Pancreas (tissue), 10 donors: ENCODE results near the gene IL17C. TPM values are rescaled to one million over a fixed set of nuclear protein-coding genes. Genes with fewer than 3 reads are reported as not detected.

Experiments
- ATAC-seq, 4 donors: fragments of 200-7000 bp; cut with Tn5 transposase; one replicate each; pipeline versions ENCODE4 v1.8.0 to v1.9.1; 2020; ENCODE audit warnings: mild to moderate bottlenecking in 4 of 4, moderate library complexity in 4 of 4
- DNase-seq, 6 donors: peaks; one replicate each; pipeline ENCODE4 v3.0.0-alpha.2; 2020
- FAIRE-seq: peaks from 2 replicates; lab custom pipeline; 2012; peaks lifted over from hg19 to GRCh38; lab: Jason Lieb, UNC
- H3K27ac ChIP-seq, 4 donors: fragments of 200-600 bp; sonication (generic); 1 replicate in 3 of 4; 2 replicates in 1 of 4; pipeline versions ENCODE4 v1.5.0 to v1.8.0; 2020
- H3K27me3 ChIP-seq, 4 donors: fragments of 200-600 bp; one replicate each; pipeline ENCODE4 v1.8.0; 2021
- H3K36me3 ChIP-seq, 3 donors: fragments of 200-600 bp; sonication (generic) in 1 of 3; one replicate each; pipeline versions ENCODE4 v1.5.0 to v1.8.0; 2020 to 2021
- H3K4me1 ChIP-seq, 3 donors: fragments of 200-600 bp; one replicate each; pipeline ENCODE4 v1.8.0; 2021
- H3K4me3 ChIP-seq, 4 donors: fragments of 200-600 bp; sonication (generic) in 2 of 4; one replicate each; pipeline versions ENCODE4 v1.5.0 to v1.8.0; 2020 to 2021
- H3K9me3 ChIP-seq, 4 donors: fragments of 200-600 bp; one replicate each; pipeline ENCODE4 v1.8.0; 2021
- CTCF ChIP-seq, 4 donors: fragments of 200-600 bp; sonication (generic) in 3 of 4; IDR thresholded peaks; one replicate each; pipeline versions ENCODE4 v1.5.0 to v1.8.0; 2021; ENCODE audit warnings: antibody characterized with exemption in 4 of 4
- WGBS, 2 donors: extraction: QIAGEN DNeasy Blood & Tissue Kit; methylation state at CpG; one replicate each; pipeline ENCODE4 v1.1.7; 2013; 5-methylcytosine and 5-hydroxymethylcytosine counted together
- intact Hi-C, 3 donors: fragments of 100-400 bp; cut with DNase I; formaldehyde crosslinking; loops; one replicate each; pipeline versions ENCODE4 v1.11.1 to v1.14.2; 2022
- polyA plus RNA-seq, 2 donors: library from polyadenylated mRNA; stranded (reverse); fragments of 200-250 nt; gene quantifications; one replicate each; pipeline ENCODE4 v1.2.3, GENCODE V29; 2013
- total RNA-seq, 6 donors: library from RNA; stranded (reverse); fragmentation: NEBNext Ultra II Directional in 4 of 6; extraction: Animal tissue kit (Norgen Biotek cat#: 25700) in 4 of 6; gene quantifications; one replicate each; pipeline versions ENCODE4 v1.2.1 to v1.2.4, GENCODE V29; 2021 to 2023
- donor health status: healthy with polysubstance abuse.
- donor health status: DM: no; HTN: no; CAD: no; lungs with moderate emphysema.
- donor health status: DM: no; HTN: no; CAD: no.
- donor health status: control.
- donor health status: control.
- donor health status: Bipolar disorder and iron deficiency.
- donor health status: DM: yes; HTN: yes; CAD: no.
- donor health status: DM: no; HTN: no; CAD: no.
- donor health status: DM: no; HTN: no; CAD: no.
- donor health status: DM: yes; HTN: yes; CAD: no.

The IL17C gene
- total and polyA plus RNA-seq, 8 donors: 0.14 TPM; not detected in 7

DNA sequence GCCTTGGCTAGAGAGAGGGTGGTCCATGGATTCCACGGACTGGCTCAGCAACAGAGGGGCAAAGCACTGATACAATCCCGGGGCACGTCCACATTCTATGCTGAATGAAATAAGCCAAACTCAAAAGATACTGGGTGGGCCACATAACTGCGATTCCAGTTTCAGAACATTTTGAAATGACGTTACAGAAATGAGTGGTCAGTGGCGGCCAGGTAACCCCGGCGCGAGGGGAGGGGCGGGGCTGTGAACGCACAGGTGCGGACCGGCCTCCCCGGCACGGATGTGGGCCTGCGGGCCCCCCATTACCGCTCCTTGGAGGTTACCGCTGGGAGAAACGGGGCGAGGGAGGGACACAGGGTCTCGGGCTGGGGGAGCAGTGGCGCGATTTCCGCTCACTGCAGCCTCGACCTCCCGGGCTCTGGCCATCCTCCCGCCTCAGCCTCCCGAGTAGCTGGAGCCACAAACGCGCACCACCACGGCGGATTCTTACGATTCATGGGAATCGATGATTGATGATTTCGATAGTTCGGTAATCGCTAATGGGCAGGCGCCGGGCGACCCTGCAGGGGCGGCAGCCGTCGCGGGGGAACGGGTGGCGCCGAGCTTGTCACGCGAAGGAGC, 24.0 kb downstream of the IL17C start:
- TF ChIP-seq CTCF (IDR thresholded peaks at IDR 0.05): no peak
- peak in 2 of 4 donors; percentile 0 to 10 for ATAC-seq
- H3K9me3 ChIP-seq: no peaks in the 10 kb centered on the region
- WGBS, 2 donors: 1 to 2% methylated on average over 44 to 49 of the region's 49 CpGs
- no peaks in the 10 kb centered on the region for H3K36me3 ChIP-seq
- H3K4me3 ChIP-seq: peak overlapping the region; percentile 70 to 80 (median 74)
- peak in 3 of 6 donors; percentile 49 to 72 (median 67) for DNase-seq
- intact Hi-C loops: no loop called here
- H3K4me1 ChIP-seq: peaks cover 0 to 17% (median 5%) of the 10 kb centered on the region in 3 donors
- peak overlapping the region; percentile 56 to 77 (median 64) for H3K27ac ChIP-seq
- FAIRE-seq: no peak
- no peaks in the 10 kb centered on the region for H3K27me3 ChIP-seq

- TF ChIP-seq CTCF (IDR thresholded peaks at IDR 0.05): no peak
- FAIRE-seq (no peak), DNase-seq (peak; percentile 95 to 99 (median 96)), ATAC-seq (peak; percentile 96 to 98 (median 98))
- Histone ChIP-seq H3K4me3 (peak within 1 kb of the TSS; percentile 70 to 80 (median 74)), H3K27ac (peak within 1 kb of the TSS; percentile 56 to 77 (median 64)), H3K27me3 (no peaks in the 10 kb centered on the region), H3K4me1 (peaks cover 0 to 17% (median 5%) of the 10 kb centered on the region in 3 donors), H3K9me3 (no peaks in the 10 kb centered on the region), H3K36me3 (no peaks in the 10 kb centered on the region)
- intact Hi-C loops: no loop called here
- 0 to 1% methylated on average over 84 to 88 of the region's 88 CpGs for WGBS, 2 donors
Measured at GRCh38 chr16:88662843-88663606, 24.7 kb downstream of the IL17C start, which contains the start of gene MVD. Gene MVD, minus strand, starts transcription at chr16:88663091. Its CDS starts 11 bp downstream, at chr16:88663080.

DNA sequence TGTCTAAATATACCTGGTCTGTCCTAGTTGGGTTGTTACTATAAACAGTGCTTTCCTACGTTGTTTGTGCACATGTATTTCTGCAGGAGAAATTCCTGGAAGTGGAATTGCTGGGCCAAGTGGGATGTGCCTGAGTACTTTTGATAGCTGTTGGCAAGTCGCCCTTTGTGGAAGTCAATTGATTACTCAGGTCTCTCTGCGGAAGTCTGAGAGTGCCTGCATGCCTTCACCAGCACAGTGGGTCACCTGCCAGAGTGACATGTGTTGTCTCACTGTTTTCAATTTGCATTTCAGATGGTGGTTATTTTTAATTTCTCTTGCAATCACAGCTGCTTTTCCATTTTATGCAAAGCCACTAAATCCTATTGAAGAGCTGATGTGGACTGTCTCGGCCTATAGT, 26.8 kb downstream of the IL17C start:
- no peaks in the 10 kb centered on the region for H3K9me3 ChIP-seq
- H3K27me3 ChIP-seq: no peaks in the 10 kb centered on the region
- peak overlapping the region in 1 of 4 donors; percentile 19 for H3K27ac ChIP-seq
- H3K4me1 ChIP-seq: peaks cover 0 to 17% (median 5%) of the 10 kb centered on the region in 3 donors
- no peaks in the 10 kb centered on the region for H3K36me3 ChIP-seq
- ATAC-seq (peak; percentile 14 to 37 (median 20)), FAIRE-seq (no peak), DNase-seq (peak in 4 of 6 donors; percentile 52 to 76 (median 67))
- no peak for TF ChIP-seq CTCF (IDR thresholded peaks at IDR 0.05)
- WGBS, 2 donors: 31 to 32% methylated on average over 4 of the region's 4 CpGs
- intact Hi-C loops: no loop called here
- H3K4me3 ChIP-seq: no peak overlapping the region

DNA sequence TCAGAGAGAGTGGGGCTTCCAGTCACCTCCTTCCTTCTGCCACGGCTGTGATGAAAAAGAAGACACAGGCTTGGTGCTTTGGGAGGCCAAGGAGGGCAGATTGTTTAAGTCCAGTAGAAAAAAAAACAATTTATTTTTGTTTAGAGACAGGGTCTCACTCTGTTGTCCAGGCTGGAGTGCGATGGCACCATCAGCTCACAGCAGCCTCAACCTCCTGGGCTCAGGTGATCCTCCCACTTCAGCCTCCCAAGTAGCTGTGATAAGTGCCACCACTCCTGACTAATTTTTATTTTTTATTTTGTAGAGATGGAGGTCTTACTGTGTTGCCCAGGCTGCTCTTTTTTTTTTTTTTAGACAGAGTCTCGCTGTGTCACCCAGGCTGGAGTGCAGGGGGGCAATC, 27.2 kb downstream of the IL17C start:
- Histone ChIP-seq H3K27ac (no peak overlapping the region), H3K9me3 (no peaks in the 10 kb centered on the region), H3K36me3 (no peaks in the 10 kb centered on the region), H3K4me3 (no peak overlapping the region), H3K4me1 (peaks cover 0 to 17% (median 5%) of the 10 kb centered on the region in 3 donors), H3K27me3 (no peaks in the 10 kb centered on the region)
- TF ChIP-seq CTCF (IDR thresholded peaks at IDR 0.05): no peak
- ATAC-seq (no peak), FAIRE-seq (no peak), DNase-seq (no peak)
- intact Hi-C loops: no loop called here
- 93 to 97% methylated on average over 3 of the region's 3 CpGs for WGBS, 2 donors
